PFSK-1 (cell line): ENCODE data around the gene KRT16.

Source experiments
- FOXP2 ChIP-seq: optimal IDR thresholded peaks from 2 replicates; pipeline ENCODE3; 2011; ENCODE audit warnings: borderline replicate concordance, control low read depth, inconsistent platforms; ENCODE audit not compliant: insufficient read depth; ENCODE audit errors: extremely low read length, extremely low read depth
- POLR2AphosphoS5 ChIP-seq: IDR thresholded peaks from 2 replicates; pipeline ENCODE4 v1.6.1; 2012; ENCODE audit warnings: low read depth, mild to moderate bottlenecking, control low read depth, low read length, moderate library complexity
- TF ChIP-seq, protein P1 (sequence below), 2 experiments: IDR thresholded peaks; 2 replicates each; pipeline versions ENCODE4 v1.6.1 to v1.8.0; 2011 to 2012; ENCODE audit warnings: low read depth in 2 of 2, low read length in 2 of 2, control low read depth in 1 of 2, inconsistent platforms in 1 of 2, mild to moderate bottlenecking in 1 of 2, moderate library complexity in 1 of 2; ENCODE audit not compliant: insufficient read depth in 1 of 2

DNA sequence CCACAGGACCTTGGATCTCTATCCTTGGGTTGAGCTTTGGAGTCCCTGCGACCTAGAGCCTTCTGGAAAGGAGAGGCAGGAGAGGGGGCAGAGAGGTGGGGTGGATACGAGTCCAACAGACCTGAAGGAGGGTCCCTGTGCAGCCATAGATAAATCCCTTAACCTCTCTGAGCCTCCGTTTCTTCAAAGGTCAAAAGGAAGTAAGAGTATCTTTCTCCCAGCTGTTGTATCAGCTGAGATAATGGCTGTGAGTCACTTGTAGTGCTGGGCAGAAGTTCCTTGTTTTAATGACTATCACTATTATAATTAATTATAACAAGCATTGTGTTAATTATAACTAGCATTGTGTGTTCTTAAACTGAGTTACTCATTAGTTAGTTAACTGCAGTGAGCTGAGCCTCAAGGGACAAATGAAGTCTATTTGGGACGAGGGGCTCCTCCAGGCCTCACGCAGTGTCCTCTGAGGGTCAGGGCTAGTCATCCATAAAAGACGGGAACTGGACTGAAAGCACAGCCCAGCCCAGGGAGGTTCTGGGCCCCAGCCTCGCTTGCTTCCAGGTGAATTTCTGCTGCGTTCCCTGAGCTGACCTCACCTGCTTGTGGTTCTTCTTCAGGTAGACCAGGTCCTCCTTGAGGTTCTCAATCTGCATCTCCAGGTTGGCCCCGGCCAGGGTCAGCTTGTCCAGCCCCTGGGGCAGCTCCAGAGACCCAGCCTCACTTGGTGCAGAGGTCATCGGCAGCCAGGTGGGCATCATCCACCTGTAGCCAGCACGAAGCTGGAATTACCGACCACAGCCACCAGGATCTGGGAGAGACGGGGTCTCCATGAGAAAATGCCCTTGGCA lies 17.5 kb upstream of the KRT16 start:
- TF ChIP-seq, protein P1, sequence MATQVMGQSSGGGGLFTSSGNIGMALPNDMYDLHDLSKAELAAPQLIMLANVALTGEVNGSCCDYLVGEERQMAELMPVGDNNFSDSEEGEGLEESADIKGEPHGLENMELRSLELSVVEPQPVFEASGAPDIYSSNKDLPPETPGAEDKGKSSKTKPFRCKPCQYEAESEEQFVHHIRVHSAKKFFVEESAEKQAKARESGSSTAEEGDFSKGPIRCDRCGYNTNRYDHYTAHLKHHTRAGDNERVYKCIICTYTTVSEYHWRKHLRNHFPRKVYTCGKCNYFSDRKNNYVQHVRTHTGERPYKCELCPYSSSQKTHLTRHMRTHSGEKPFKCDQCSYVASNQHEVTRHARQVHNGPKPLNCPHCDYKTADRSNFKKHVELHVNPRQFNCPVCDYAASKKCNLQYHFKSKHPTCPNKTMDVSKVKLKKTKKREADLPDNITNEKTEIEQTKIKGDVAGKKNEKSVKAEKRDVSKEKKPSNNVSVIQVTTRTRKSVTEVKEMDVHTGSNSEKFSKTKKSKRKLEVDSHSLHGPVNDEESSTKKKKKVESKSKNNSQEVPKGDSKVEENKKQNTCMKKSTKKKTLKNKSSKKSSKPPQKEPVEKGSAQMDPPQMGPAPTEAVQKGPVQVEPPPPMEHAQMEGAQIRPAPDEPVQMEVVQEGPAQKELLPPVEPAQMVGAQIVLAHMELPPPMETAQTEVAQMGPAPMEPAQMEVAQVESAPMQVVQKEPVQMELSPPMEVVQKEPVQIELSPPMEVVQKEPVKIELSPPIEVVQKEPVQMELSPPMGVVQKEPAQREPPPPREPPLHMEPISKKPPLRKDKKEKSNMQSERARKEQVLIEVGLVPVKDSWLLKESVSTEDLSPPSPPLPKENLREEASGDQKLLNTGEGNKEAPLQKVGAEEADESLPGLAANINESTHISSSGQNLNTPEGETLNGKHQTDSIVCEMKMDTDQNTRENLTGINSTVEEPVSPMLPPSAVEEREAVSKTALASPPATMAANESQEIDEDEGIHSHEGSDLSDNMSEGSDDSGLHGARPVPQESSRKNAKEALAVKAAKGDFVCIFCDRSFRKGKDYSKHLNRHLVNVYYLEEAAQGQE (IDR thresholded peaks at IDR 0.05; ENCODE audit: insufficient read depth in 1 of 2, low read depth in 2 of 2, low read length in 2 of 2) = no peak
- TF ChIP-seq FOXP2 (no peak), POLR2AphosphoS5 (no peak)
